AG09319 (cell line): ENCODE data around the gene MRTFB.

Experiments
- DNase-seq: peaks from one replicate; pipeline ENCODE4 v3.0.0-alpha.2; 2010; ENCODE audit warnings: low read depth; ENCODE audit errors: extremely low read depth
- TF ChIP-seq, protein P1 (sequence below): IDR thresholded peaks from 2 replicates; pipeline ENCODE4 v1.5.1; 2011; ENCODE audit warnings: low read depth, mild to moderate bottlenecking, inconsistent platforms, low read length, moderate library complexity

MRTFB gene

DNA sequence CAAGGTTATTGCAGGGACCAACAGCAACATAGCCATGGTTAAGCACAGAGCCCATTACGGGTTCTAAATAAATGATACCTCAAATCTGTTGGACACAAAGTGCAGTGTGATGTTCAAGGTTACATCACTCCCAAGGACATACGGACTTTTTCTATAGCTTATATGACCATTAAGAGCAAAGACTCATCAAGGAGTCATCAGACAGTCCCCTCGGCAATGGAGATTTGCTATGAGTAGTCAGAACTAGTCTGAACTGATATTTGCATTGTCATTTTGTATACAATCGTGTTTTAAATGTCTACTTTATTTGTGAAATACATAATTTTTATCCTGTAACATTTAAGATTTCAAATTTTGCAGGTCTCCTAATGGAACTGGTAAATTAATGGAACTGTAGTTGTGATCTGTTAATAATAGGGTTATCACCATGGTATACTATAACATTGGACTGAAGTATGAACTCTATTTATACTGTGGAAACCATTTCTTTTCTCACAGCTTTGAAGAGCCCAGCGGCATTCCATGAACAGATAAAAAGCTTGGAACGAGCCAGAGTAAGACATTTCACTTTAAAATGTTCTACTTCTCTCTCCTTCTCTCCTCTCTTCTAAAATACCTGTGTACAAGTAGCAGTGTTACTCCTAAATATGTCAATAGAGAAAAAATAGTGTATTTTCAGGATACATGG, 140.9 kb downstream of the MRTFB start:
- no peak for DNase-seq
- TF ChIP-seq, protein P1, sequence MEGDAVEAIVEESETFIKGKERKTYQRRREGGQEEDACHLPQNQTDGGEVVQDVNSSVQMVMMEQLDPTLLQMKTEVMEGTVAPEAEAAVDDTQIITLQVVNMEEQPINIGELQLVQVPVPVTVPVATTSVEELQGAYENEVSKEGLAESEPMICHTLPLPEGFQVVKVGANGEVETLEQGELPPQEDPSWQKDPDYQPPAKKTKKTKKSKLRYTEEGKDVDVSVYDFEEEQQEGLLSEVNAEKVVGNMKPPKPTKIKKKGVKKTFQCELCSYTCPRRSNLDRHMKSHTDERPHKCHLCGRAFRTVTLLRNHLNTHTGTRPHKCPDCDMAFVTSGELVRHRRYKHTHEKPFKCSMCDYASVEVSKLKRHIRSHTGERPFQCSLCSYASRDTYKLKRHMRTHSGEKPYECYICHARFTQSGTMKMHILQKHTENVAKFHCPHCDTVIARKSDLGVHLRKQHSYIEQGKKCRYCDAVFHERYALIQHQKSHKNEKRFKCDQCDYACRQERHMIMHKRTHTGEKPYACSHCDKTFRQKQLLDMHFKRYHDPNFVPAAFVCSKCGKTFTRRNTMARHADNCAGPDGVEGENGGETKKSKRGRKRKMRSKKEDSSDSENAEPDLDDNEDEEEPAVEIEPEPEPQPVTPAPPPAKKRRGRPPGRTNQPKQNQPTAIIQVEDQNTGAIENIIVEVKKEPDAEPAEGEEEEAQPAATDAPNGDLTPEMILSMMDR: no peak

- peak; percentile 10 for DNase-seq
- TF ChIP-seq, protein P1: no peak
Observed at GRCh38 chr16:14215941-14216340, 144.8 kb downstream of the MRTFB start.

- DNase-seq: no peak
- TF ChIP-seq, protein P1: no peak
Observed at GRCh38 chr16:14219983-14220382, 148.9 kb downstream of the MRTFB start.

DNA sequence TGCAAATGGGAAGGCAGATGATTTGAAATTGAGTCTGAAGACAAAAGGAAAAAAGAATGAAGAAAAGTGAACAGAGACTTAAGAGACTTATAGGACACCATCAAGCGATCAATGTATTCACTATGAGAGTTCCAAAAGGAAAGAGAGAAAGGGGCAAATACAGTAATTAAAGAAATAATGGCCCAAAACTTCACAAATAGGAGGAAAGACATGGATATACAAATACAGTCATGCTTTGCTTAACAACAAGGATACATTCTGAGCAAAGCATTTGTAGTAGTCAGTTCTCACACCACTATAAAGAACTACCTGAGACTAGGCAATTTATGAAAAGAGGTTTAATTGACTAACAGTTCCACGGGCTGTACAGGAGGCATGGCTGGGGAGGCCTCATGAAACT, 152.5 kb downstream of the MRTFB start:
- TF ChIP-seq, protein P1: no peak

DNA sequence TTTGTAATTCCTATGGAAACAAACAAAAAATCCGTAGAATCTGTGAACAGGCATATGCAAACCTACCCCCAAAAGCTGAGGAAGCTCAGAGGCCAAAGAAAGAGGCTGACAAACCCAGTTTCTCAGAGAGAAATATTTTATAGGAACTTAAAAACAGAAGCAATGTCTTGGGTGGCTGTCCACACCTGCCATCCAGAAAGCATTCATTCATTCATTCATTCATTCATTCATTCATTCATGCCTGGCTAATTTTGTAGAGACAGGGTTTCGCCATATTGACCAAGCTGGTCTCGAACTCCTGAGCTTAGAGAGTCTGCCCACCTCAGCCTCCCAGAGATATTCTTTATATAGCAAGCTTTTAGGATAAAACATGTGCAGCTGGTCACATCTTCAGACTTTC, 154.3 kb downstream of the MRTFB start:
- TF ChIP-seq, protein P1: no peak
- DNase-seq: no peak

More for the DNA sequence above, 152.5 kb downstream of the MRTFB start:
- DNase-seq: no peak

- TF ChIP-seq, protein P1: no peak
- DNase-seq: no peak
Observed at GRCh38 chr16:14232106-14232864, 161.2 kb downstream of the MRTFB start.

DNA sequence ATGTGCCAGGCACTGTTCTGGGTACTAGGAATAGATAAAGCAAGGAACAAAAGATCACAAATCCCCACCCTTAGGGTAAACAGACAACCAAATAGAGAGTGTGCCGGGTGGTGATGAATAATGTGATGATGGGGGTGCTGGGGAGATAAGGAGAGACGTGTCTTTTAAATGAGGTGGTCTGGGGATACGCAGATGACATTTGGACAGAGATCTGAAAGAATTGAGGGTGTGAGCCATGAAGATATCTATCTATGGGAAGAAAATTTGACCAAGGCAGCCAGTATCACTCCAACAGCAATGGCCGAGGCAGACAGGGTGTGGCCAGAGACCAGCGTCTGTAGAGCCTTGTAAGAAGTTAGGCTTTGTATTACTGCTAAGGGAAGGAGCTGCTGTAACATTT, 165.3 kb downstream of the MRTFB start:
- DNase-seq: no peak
- TF ChIP-seq, protein P1: no peak
